ENCODE results near the gene OTOG.

The OTOG gene

GRCh38 chr11:17673951-17674350 lies 126.9 kb downstream of the OTOG start:
- Histone ChIP-seq H3K9ac (ENCODE audit: low read depth, low read length) (no peak overlapping the region), H3K4me1 (ENCODE audit: insufficient read depth, low read length) (no peaks in the 10 kb centered on the region), H3K36me3 (ENCODE audit: insufficient read depth, low read length) (no peaks in the 10 kb centered on the region), H3K9me3 (ENCODE audit: control insufficient read depth, insufficient read depth, low read length) (peaks cover 3% of the 10 kb centered on the region; the same call in 1 of the 2 replicates)

DNA sequence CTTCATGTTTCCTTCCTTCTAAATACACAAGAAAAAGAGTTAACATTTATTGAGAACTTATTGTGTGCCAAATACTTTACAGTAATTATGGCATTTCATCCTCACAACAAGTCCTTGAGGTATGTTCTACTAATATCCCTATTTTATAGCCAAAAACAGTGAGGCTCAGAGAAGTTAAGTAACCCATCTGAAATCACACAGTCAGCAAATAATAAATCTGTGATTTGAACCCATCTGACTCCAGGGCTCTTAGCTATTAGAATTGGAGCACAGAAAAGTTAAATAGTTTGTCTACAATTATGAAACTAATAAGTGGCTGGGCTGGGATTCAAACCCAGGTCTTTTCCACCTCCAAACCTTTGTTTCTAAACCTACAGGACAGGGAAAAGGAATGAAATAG lies 135.8 kb downstream of the OTOG start:
- Histone ChIP-seq H3K9me3 (ENCODE audit: control insufficient read depth, insufficient read depth, low read length) (no peaks in the 10 kb centered on the region), H3K36me3 (ENCODE audit: insufficient read depth, low read length) (no peaks in the 10 kb centered on the region; the same call in 1 of the 2 replicates), H3K9ac (ENCODE audit: low read depth, low read length) (no peak overlapping the region), H3K4me1 (ENCODE audit: insufficient read depth, low read length) (no peaks in the 10 kb centered on the region)

- Histone ChIP-seq H3K36me3 (ENCODE audit: insufficient read depth, low read length) (no peaks in the 10 kb centered on the region; the same call in 1 of the 2 replicates), H3K9ac (ENCODE audit: low read depth, low read length) (no peak overlapping the region), H3K4me1 (ENCODE audit: insufficient read depth, low read length) (no peaks in the 10 kb centered on the region), H3K9me3 (ENCODE audit: control insufficient read depth, insufficient read depth, low read length) (no peaks in the 10 kb centered on the region)
Observed at GRCh38 chr11:17683377-17684161, 136.5 kb downstream of the OTOG start.

DNA sequence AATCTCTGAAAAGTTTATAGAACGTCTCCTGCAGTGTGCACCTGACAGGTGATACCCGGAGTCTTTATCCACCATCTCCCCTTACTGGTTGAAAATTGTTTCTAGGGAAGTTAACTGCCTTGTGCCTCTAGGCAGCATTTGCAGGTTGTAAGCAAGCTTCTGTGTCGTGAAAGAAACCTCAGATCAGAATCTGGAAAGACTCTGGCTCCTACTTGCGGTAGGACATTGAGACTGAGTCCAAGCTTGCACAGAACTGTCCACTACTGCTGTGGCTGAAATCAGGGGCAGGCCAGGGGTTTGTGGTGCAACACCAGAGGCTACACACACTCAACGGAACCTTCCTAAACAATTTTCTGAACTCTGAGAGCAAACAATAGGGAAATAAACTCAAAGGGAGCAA lies 137.5 kb downstream of the OTOG start:
- no peak overlapping the region for H3K9ac ChIP-seq (ENCODE audit: low read depth, low read length)
- no peaks in the 10 kb centered on the region; the same call in 1 of the 2 replicates for H3K36me3 ChIP-seq (ENCODE audit: insufficient read depth, low read length)
- H3K4me1 ChIP-seq (ENCODE audit: insufficient read depth, low read length) = no peaks in the 10 kb centered on the region
- H3K9me3 ChIP-seq (ENCODE audit: control insufficient read depth, insufficient read depth, low read length) = no peaks in the 10 kb centered on the region

GRCh38 chr11:17686231-17686980 lies 139.3 kb downstream of the OTOG start:
- no peaks in the 10 kb centered on the region for H3K9me3 ChIP-seq (ENCODE audit: control insufficient read depth, insufficient read depth, low read length)
- H3K4me1 ChIP-seq (ENCODE audit: insufficient read depth, low read length) = no peaks in the 10 kb centered on the region
- H3K9ac ChIP-seq (ENCODE audit: low read depth, low read length) = no peak overlapping the region
- no peaks in the 10 kb centered on the region; the same call in 1 of the 2 replicates for H3K36me3 ChIP-seq (ENCODE audit: insufficient read depth, low read length)

GRCh38 chr11:17687946-17688670 lies 141.0 kb downstream of the OTOG start:
- H3K36me3 ChIP-seq (ENCODE audit: insufficient read depth, low read length) = no peaks in the 10 kb centered on the region
- H3K9ac ChIP-seq (ENCODE audit: low read depth, low read length) = no peak overlapping the region
- no peaks in the 10 kb centered on the region for H3K9me3 ChIP-seq (ENCODE audit: control insufficient read depth, insufficient read depth, low read length)

GRCh38 chr11:17691550-17691949 lies 144.5 kb downstream of the OTOG start:
- Histone ChIP-seq H3K36me3 (ENCODE audit: insufficient read depth, low read length) (no peaks in the 10 kb centered on the region), H3K9me3 (ENCODE audit: control insufficient read depth, insufficient read depth, low read length) (no peaks in the 10 kb centered on the region), H3K4me1 (ENCODE audit: insufficient read depth, low read length) (no peaks in the 10 kb centered on the region), H3K9ac (ENCODE audit: low read depth, low read length) (no peak overlapping the region)

More at GRCh38 chr11:17687946-17688670, 141.0 kb downstream of the OTOG start:
- H3K4me1 ChIP-seq (ENCODE audit: insufficient read depth, low read length) = no peaks in the 10 kb centered on the region

- Histone ChIP-seq H3K4me1 (ENCODE audit: insufficient read depth, low read length) (no peaks in the 10 kb centered on the region), H3K36me3 (ENCODE audit: insufficient read depth, low read length) (no peaks in the 10 kb centered on the region), H3K9me3 (ENCODE audit: control insufficient read depth, insufficient read depth, low read length) (no peaks in the 10 kb centered on the region), H3K9ac (ENCODE audit: low read depth, low read length) (no peak overlapping the region)
Observed at GRCh38 chr11:17691976-17692375, 144.9 kb downstream of the OTOG start.

GRCh38 chr11:17692931-17693330 lies 145.9 kb downstream of the OTOG start:
- Histone ChIP-seq H3K9me3 (ENCODE audit: control insufficient read depth, insufficient read depth, low read length) (no peaks in the 10 kb centered on the region), H3K4me1 (ENCODE audit: insufficient read depth, low read length) (no peaks in the 10 kb centered on the region), H3K9ac (ENCODE audit: low read depth, low read length) (no peak overlapping the region), H3K36me3 (ENCODE audit: insufficient read depth, low read length) (no peaks in the 10 kb centered on the region)

DNA sequence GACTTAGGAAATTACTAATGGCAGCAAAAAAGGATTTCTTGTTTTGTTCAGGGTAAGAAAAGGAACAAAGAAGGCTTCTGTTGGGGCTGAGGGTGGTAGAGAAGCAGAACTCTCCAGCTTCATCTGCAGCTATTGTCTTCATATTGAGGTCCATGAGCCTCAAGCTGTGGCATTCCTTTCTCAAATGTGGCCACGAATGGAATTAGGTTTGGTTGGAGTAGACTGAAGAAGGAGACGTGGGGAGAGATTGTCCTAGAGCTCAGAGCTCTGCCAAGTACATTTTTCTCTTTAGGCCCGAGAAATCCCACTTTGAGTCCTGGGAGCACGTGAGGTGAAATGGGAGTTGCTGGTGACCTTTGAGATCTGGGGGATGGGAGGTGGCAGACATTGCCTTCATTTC lies 146.5 kb downstream of the OTOG start:
- Histone ChIP-seq H3K36me3 (ENCODE audit: insufficient read depth, low read length) (no peaks in the 10 kb centered on the region), H3K9me3 (ENCODE audit: control insufficient read depth, insufficient read depth, low read length) (no peaks in the 10 kb centered on the region)

GRCh38 chr11:17694494-17695110 lies 147.5 kb downstream of the OTOG start:
- H3K9ac ChIP-seq (ENCODE audit: low read depth, low read length) = no peak overlapping the region
- no peaks in the 10 kb centered on the region for H3K4me1 ChIP-seq (ENCODE audit: insufficient read depth, low read length)
- no peaks in the 10 kb centered on the region for H3K36me3 ChIP-seq (ENCODE audit: insufficient read depth, low read length)
- H3K9me3 ChIP-seq (ENCODE audit: control insufficient read depth, insufficient read depth, low read length) = no peaks in the 10 kb centered on the region

More for the DNA sequence above, 146.5 kb downstream of the OTOG start:
- Histone ChIP-seq H3K9ac (ENCODE audit: low read depth, low read length) (no peak overlapping the region), H3K4me1 (ENCODE audit: insufficient read depth, low read length) (no peaks in the 10 kb centered on the region)

GRCh38 chr11:17695454-17696441 lies 148.7 kb downstream of the OTOG start:
- Histone ChIP-seq H3K4me1 (ENCODE audit: insufficient read depth, low read length) (no peaks in the 10 kb centered on the region), H3K36me3 (ENCODE audit: insufficient read depth, low read length) (no peaks in the 10 kb centered on the region), H3K9me3 (ENCODE audit: control insufficient read depth, insufficient read depth, low read length) (no peaks in the 10 kb centered on the region), H3K9ac (ENCODE audit: low read depth, low read length) (peak overlapping the region; percentile 21; the same call in 1 of the 2 replicates)

GRCh38 chr11:17696741-17697140 lies 149.7 kb downstream of the OTOG start:
- no peaks in the 10 kb centered on the region for H3K4me1 ChIP-seq (ENCODE audit: insufficient read depth, low read length)
- no peaks in the 10 kb centered on the region for H3K36me3 ChIP-seq (ENCODE audit: insufficient read depth, low read length)
- H3K9ac ChIP-seq (ENCODE audit: low read depth, low read length) = no peak overlapping the region
- H3K9me3 ChIP-seq (ENCODE audit: control insufficient read depth, insufficient read depth, low read length) = no peaks in the 10 kb centered on the region
